GM10266 (cell line): ENCODE measurements around the gene GRID1.
A peak's percentile ranks its signal among the peaks of the same experiment; 100 is the strongest.

Experiments used
- DNase-seq: peaks from one replicate; pipeline ENCODE4 v3.0.0; 2012; ENCODE audit errors: extremely low spot score
- TF ChIP-seq, protein P1 (sequence below): IDR thresholded peaks from 2 replicates; pipeline ENCODE4 v1.5.1; 2012; ENCODE audit warnings: mild to moderate bottlenecking, low read depth; ENCODE audit not compliant: control insufficient read depth, insufficient read depth; ENCODE audit errors: missing control alignments

GRID1 gene

DNA sequence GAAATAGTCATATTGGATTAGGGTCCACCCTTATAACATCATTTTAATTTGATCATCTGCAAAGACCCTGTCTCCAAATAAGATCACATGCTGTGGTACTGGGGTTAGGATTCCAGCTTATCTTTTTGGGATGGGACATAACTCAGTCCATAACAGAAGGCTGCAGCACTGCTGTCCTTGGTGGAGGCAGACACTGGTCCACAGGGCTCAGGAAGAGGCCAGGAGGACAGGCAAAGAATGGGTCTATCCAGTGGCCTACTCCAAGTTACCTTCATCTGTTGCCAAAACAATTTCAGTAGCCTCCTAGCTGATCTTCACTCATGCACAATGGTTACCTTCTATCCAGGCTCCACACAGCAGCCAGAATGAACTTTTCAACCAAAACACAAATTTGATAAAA is 387.0 kb downstream of the GRID1 start:
- no peak for DNase-seq
- TF ChIP-seq, protein P1, sequence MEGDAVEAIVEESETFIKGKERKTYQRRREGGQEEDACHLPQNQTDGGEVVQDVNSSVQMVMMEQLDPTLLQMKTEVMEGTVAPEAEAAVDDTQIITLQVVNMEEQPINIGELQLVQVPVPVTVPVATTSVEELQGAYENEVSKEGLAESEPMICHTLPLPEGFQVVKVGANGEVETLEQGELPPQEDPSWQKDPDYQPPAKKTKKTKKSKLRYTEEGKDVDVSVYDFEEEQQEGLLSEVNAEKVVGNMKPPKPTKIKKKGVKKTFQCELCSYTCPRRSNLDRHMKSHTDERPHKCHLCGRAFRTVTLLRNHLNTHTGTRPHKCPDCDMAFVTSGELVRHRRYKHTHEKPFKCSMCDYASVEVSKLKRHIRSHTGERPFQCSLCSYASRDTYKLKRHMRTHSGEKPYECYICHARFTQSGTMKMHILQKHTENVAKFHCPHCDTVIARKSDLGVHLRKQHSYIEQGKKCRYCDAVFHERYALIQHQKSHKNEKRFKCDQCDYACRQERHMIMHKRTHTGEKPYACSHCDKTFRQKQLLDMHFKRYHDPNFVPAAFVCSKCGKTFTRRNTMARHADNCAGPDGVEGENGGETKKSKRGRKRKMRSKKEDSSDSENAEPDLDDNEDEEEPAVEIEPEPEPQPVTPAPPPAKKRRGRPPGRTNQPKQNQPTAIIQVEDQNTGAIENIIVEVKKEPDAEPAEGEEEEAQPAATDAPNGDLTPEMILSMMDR = no peak

DNA sequence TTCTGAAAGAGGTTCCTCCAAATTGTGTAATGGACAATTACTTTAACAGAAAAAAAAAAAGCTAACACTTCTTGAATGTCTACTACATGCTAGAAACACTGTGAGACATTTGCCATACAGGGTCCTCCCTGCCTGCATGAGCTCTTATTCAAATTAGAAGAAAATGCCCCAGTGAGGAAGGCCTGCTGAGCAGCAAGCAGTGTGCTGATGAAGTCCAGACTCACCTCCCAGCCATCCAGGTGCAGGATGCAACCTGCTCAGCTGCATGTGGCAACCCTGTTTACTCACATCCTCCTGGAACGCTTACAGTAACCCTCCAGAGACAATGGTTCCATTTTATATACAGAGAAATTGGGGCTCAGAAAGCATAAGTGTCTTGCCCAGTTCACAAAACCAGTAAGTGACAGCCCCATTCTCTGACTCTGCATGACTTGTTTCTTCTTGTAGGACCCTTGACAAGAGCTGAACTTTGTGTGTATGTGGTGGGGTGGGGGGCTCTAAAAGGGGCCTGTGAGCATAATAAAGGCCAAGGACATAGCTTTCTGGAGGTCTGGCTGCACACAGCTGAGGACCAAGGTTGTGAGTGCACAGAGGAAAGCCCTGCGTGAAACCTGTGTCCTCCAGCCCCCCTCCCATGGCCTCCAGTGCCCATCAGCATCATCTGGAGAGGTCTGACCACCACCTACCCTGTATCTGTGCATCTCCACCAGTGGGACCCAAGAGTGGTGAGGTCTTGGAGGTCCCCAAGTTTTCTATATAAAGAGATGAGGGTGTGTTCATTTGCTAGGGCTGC is 387.8 kb downstream of the GRID1 start:
- no peak for DNase-seq
- TF ChIP-seq, protein P1 = no peak

DNA sequence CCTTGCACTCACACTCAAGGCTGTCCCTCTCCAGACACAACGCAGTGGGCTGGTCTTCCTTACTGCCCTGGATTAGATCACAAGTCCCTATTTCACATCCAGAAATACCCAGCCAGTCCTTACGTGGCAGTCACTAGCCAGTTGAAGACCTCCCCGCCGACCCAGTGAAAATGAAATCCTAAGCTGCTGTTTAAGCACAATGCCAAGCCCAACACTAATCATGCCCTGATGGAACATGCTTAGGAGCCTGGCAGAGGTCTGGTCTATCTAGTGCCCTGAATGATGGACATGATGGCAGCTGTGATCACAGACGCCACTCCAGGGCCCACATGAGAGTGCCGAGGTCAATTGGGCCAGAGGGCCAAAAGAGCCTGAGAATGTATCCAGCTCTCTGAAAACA is 389.0 kb downstream of the GRID1 start:
- no peak for DNase-seq
- TF ChIP-seq, protein P1 = no peak

DNA sequence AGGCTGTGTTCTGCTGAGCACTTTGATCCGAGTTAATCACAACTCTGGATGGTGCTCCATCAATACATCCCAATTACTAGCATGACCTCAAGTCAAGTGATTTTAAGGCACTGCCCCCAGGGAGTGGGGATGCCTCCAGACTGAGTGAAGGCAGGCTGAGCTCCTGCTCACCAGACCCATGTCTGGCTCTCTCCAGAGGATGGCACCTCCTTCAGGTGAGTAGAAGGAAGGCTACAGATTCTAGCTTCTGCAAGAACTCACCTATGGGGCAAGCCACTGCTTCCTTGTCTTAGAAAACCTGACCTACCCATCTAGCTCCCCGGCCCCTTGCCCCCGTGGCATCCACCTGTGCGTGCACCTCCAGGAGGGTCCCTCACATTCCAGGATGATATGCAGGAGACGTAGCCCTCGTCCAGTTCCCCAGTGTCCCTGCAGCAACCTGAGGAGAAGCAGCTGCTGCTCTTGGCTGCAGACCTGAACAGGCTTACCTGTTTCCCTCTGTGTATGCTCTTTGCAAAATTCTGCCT is 390.3 kb downstream of the GRID1 start:
- no peak for DNase-seq
- TF ChIP-seq, protein P1 = peak; percentile 16

DNA sequence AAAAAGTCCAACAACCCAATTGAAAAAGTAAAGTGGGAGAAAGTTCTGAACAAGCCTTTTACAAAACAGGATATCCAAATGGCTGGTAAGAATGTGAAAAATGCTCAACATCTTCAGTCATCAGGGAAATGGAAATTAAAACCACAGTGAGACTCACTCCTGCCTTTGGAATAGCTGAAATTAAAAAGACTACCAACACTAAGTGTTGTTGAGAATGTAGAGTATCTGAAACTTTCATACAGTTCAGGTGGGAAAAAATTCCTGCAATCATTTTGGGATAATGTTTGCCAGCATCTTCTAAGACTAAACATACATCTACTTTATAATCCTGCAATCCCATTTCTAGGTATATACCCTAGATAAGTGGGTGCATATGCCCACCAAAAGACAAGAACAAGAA is 395.1 kb downstream of the GRID1 start:
- TF ChIP-seq, protein P1 = no peak

DNA sequence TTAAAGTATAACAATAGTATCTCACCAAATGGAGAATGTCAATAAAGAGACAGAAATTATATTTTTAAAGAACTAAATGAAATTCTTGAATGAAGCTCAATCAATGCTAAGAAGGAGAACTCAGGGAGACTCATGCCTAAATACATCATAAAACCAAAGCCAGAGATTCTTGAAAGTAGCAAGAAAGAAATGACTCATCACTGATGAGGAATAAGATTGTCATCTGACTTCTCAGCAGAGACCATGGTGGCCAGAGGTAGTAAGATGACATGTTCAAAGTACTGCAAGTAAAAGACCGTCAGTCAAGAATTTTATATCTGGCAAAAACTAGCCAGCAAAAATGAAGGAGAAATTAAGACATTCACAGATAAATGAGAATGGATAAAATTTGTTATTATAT is 399.0 kb downstream of the GRID1 start:
- TF ChIP-seq, protein P1 = no peak
- DNase-seq = no peak

More for the DNA sequence above, 395.1 kb downstream of the GRID1 start:
- DNase-seq = no peak

DNA sequence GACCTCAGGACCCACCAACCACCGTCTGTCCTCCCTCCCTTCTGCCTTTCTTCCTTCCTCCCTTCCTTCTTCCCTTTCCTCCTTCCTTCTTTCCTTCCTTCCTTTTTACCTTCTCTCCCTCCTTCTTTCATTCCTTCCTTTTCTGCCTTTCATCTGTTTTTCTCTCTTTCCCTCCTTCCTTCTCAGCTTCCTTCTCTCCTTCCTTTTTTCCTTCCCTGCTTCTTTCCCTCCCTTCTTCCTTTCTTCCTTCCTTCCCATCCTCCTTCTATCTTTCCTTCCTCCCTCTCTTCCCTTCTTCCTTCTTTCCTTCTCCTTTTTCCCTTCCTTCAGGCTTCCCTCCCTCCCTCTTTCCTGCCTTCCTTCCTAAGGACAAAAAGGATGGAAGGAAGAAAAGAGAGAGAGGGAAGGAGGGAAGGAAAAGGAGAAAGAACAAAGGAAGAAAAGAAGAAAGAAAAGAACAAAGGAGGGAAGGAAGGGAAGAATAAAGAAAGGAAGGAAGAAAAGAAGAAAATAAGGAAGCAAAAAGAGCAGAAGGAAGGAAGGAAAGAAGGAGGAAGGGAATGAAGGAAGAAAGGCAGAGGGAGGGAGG is 405.0 kb downstream of the GRID1 start:
- DNase-seq = no peak
- TF ChIP-seq, protein P1 = no peak
